HFF-Myc (cell line): ENCODE data around the gene ZNF516.

Source experiments
- DNase-seq: peaks from one replicate; pipeline ENCODE4 v3.0.0-alpha.2; 2011; ENCODE audit warnings: low read depth; ENCODE audit errors: extremely low read depth
- H3K4me3 ChIP-seq: replicated peaks from 2 replicates; pipeline ENCODE4 v1.5.1; 2011; ENCODE audit warnings: low read depth, mild to moderate bottlenecking, control low read depth, low read length
- CTCF ChIP-seq: IDR thresholded peaks from 2 replicates; pipeline ENCODE4 v1.5.1; 2012; ENCODE audit warnings: mild to moderate bottlenecking, low read depth, low read length, control low read depth; ENCODE audit errors: missing control alignments

Gene ZNF516

GRCh38 chr18:76422121-76422520 is 72.9 kb downstream of the ZNF516 start:
- TF ChIP-seq CTCF, result no peak
- no peak for DNase-seq
- H3K4me3 ChIP-seq, result no peak overlapping the region

GRCh38 chr18:76421685-76422078 is 73.4 kb downstream of the ZNF516 start:
- no peak for DNase-seq
- TF ChIP-seq CTCF, result no peak

GRCh38 chr18:76420898-76421684 is 74.0 kb downstream of the ZNF516 start:
- TF ChIP-seq CTCF, result no peak
- DNase-seq, result no peak
- H3K4me3 ChIP-seq, result no peak overlapping the region

More at GRCh38 chr18:76421685-76422078, 73.4 kb downstream of the ZNF516 start:
- H3K4me3 ChIP-seq, result no peak overlapping the region

GRCh38 chr18:76419811-76420210 is 75.2 kb downstream of the ZNF516 start:
- TF ChIP-seq CTCF, result no peak
- no peak for DNase-seq
- no peak overlapping the region for H3K4me3 ChIP-seq

- H3K4me3 ChIP-seq, result 0 out of 2 replicates have a peak overlapping the region, but pooled peaks have one; percentile 7
- no peak for DNase-seq
- no peak for TF ChIP-seq CTCF
These were observed 78.1 kb downstream of the ZNF516 start for GRCh38 chr18:76416911-76417310.

- DNase-seq, result no peak
- no peak for TF ChIP-seq CTCF
- H3K4me3 ChIP-seq, result no peak overlapping the region
These were observed 80.0 kb downstream of the ZNF516 start for GRCh38 chr18:76414936-76415621.
